ENCODE data around the gene ERCC1.

ERCC1 gene

DNA sequence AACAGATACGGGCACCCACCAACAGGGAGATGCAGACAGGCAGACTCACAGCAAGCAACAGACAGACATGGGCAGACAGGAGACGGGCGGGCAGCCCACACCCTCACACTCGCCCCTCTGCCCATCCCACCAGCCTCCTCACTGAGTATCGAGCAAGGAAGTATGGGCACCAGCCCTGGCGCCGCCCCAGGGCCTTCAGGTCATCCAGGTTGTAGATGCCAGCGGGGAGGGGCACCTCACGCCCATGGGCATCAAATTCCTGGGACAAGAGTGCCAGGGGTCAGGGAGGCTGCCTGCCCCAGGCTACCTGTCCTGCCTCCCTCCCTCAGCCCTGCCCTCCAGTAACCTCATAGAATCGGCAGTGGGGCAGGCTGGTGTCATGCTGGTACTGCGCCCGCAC is 59.0 kb downstream of the ERCC1 start:
- no peak for DNase-seq (ENCODE audit: low read depth, low spot score)

DNA sequence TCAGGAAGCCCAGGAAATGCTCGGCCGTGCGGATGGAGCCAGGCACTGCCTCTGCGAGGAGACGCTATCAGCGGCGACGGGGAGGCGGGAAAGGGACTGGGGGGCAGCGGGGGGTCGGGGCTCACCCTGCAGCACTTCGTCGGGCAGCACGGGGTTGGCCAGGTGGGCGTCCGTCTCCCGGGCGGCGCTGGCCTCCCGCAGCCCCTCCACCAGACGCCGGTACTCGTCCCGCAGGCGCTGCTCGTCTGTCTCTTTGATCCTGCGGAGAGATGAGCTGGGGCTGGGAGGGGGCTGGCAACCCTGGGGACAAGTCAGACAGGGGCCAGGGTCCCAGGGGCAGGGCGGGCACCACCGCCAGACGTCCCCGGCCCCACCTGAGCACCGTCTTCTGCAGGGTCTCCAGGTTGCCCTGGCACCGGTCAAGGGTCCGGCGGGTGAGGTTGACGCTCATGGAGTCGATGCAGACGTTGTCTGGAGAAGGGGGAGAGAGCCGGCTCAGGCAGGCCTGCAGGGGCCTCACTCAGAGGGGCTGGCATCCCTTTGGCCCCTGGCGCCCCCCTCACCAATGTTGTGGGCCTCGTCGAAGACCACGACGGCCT is 59.8 kb downstream of the ERCC1 start:
- DNase-seq (ENCODE audit: low read depth, low spot score), result no peak

- no peak for DNase-seq (ENCODE audit: low read depth, low spot score)
These were observed 61.4 kb downstream of the ERCC1 start for GRCh38 chr19:45362291-45362690.

DNA sequence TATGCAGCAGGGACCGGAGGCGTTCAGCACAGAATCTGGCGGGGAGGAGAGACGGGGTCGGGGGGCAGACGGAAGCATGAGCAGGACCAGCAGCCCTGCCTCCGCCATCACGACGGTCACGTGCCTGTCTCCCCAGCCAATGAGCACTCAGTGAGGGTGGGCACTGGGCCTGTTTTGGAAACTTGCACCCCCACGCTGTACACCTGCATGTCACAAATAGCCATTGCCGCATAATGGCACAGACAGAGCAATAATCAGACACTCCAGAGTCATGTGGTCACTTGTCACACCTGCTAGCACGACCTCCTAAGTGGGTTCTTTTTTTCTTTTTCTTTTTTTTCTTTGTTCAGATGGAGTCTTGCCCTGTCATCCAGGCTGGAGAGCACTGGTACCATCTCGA is 62.1 kb downstream of the ERCC1 start:
- no peak for DNase-seq (ENCODE audit: low read depth, low spot score)

- DNase-seq (ENCODE audit: low read depth, low spot score), result no peak
These were observed 65.4 kb downstream of the ERCC1 start for GRCh38 chr19:45358213-45358792.

DNA sequence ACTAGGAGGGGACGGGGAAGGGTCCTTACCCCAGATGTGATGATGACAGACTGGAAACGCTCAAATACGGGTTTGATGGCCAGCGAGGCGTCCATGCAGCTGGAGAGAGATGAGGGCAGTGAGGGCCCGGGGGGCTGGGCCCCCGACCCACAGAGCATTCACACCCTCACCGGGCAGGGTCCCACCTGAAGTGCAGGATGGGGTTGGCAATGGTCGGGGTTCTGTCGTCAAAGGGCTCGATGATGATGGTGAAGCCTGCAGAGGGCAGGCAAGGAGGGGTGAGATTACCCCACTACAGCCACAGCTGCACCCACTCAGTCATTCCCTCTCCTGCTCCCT is 66.3 kb downstream of the ERCC1 start:
- no peak for DNase-seq (ENCODE audit: low read depth, low spot score)
